HCT116 (cell line): ENCODE results near the gene POLR3GL.

ENCODE experiments used
- CEBPB ChIP-seq: IDR thresholded peaks from 2 replicates; pipeline ENCODE4 v1.6.1; 2012; ENCODE audit warnings: low read depth
- CTCF ChIP-seq, 3 experiments: fragments of 200-600 bp in 1 of 3; sonication (generic) in 1 of 3; IDR thresholded peaks in 2 of 3; conservative IDR thresholded peaks in 1 of 3; 2 replicates each; pipeline ENCODE4 v1.5.1; 2012 to 2017; ENCODE audit warnings: low read depth in 2 of 3, low read length in 2 of 3, antibody characterized with exemption in 1 of 3, borderline replicate concordance in 1 of 3, control low read depth in 1 of 3, mild to moderate bottlenecking in 1 of 3, mixed read lengths in 1 of 3, mixed run types in 1 of 3, moderate library complexity in 1 of 3; ENCODE audit not compliant: insufficient read depth in 1 of 3
- EZH2phosphoT487 ChIP-seq: fragments of 200-600 bp; IDR thresholded peaks from 2 replicates; pipeline ENCODE4 v1.6.1; 2018; ENCODE audit warnings: antibody characterized with exemption, borderline replicate concordance
- JUND ChIP-seq: IDR thresholded peaks from 2 replicates; pipeline ENCODE4 v1.6.1; 2012
- POLR2A ChIP-seq: IDR thresholded peaks from 2 replicates; pipeline ENCODE4 v1.7.0; 2011; ENCODE audit warnings: borderline replicate concordance; ENCODE audit not compliant: insufficient read depth, insufficient read length; ENCODE audit errors: extremely low read depth
- RAD21 ChIP-seq: IDR thresholded peaks from 2 replicates; pipeline ENCODE4 v1.6.1; 2012; ENCODE audit warnings: low read depth, mild to moderate bottlenecking
- REST ChIP-seq: IDR thresholded peaks from 2 replicates; pipeline ENCODE4 v1.6.1; 2012; ENCODE audit warnings: low read depth
- SIN3A ChIP-seq: IDR thresholded peaks from 2 replicates; pipeline ENCODE4 v1.6.1; 2012; ENCODE audit warnings: low read depth
- SP1 ChIP-seq: IDR thresholded peaks from 2 replicates; pipeline ENCODE4 v1.6.1; 2012; ENCODE audit warnings: low read depth
- YY1 ChIP-seq: IDR thresholded peaks from 2 replicates; pipeline ENCODE4 v1.6.1; 2011; ENCODE audit warnings: low read length, low read depth, moderate library complexity, mild to moderate bottlenecking; ENCODE audit not compliant: insufficient replicate concordance; ENCODE audit errors: extremely low read depth

- no peak for TF ChIP-seq YY1
- TF ChIP-seq JUND, result no peak
- no peak for TF ChIP-seq POLR2A
- TF ChIP-seq CTCF (IDR thresholded peaks at IDR 0.05 in 2 of 3, conservative IDR thresholded peaks at IDR 0.05 in 1 of 3; ENCODE audit: borderline replicate concordance in 1 of 3, insufficient read depth in 1 of 3, low read depth in 2 of 3, low read length in 2 of 3), result no peak
- TF ChIP-seq CEBPB, result no peak
- no peak for TF ChIP-seq EZH2phosphoT487
- no peak for TF ChIP-seq REST
- no peak for TF ChIP-seq SP1
- TF ChIP-seq RAD21, result no peak
- no peak for TF ChIP-seq SIN3A
Observed at GRCh38 chr1:146007489-146008133, 43.1 kb downstream of the POLR3GL start.
